WTC11 (cell line): ENCODE measurements around the gene ADAM12. TPM values are rescaled to one million over a fixed set of nuclear protein-coding genes. Genes with fewer than 3 reads are reported as not detected.

Experiments
- ATAC-seq: fragments of 200-7000 bp; cut with Tn5 transposase; 2 replicates; pipeline ENCODE4 v1.10.0; 2021; ENCODE audit warnings: mild to moderate bottlenecking, moderate library complexity
- CTCF ChIA-PET: fragments of 300-600 bp; sonication (Branson Sonifier 250); formaldehyde crosslinking; loops from one replicate; lab custom pipeline; 2021; ENCODE audit warnings: antibody characterized with exemption; lab: Charles Lee
- POLR2A ChIA-PET: fragments of 350-600 bp; sonication (Branson Sonifier 250); formaldehyde crosslinking; loops from one replicate; lab custom pipeline; 2021; ENCODE audit warnings: antibody characterized with exemption; lab: Charles Lee
- DNase-seq: peaks from one replicate; pipeline ENCODE4 v3.0.0; 2021; ENCODE audit warnings: low spot score
- H3K27ac Mint-ChIP-seq: 2 replicates; pipeline ENCODE4 v1.8.0; 2021; ENCODE audit warnings: mixed read lengths
- H3K27me3 Mint-ChIP-seq: 2 replicates; pipeline ENCODE4 v1.8.0; 2021; ENCODE audit warnings: low read depth, mild to moderate bottlenecking, moderate library complexity, mixed read lengths
- H3K36me3 Mint-ChIP-seq: 2 replicates; pipeline ENCODE4 v1.8.0; 2021; ENCODE audit warnings: mixed read lengths
- H3K4me1 Mint-ChIP-seq: 2 replicates; pipeline ENCODE4 v1.8.0; 2022; ENCODE audit warnings: mixed read lengths
- H3K4me3 Mint-ChIP-seq: 2 replicates; pipeline ENCODE4 v1.8.0; 2021; ENCODE audit warnings: mild to moderate bottlenecking, moderate library complexity, mixed read lengths
- H3K9me3 Mint-ChIP-seq: 2 replicates; pipeline ENCODE4 v1.8.0; 2021; ENCODE audit warnings: mixed read lengths
- CDX4 ChIP-seq: fragments of 250-450 bp; sonication (Bioruptor Pico); IDR thresholded peaks from 2 replicates; pipeline ENCODE4 v1.9.0; 2021; ENCODE audit warnings: moderate library complexity, mild to moderate bottlenecking, inconsistent platforms, borderline replicate concordance
- CREM ChIP-seq: sonication (generic); formaldehyde crosslinking; IDR thresholded peaks from 2 replicates; pipeline ENCODE4 v1.8.1; 2022; ENCODE audit warnings: mild to moderate bottlenecking, missing genetic modification reagents, moderate library complexity
- ESRRA ChIP-seq: sonication (generic); formaldehyde crosslinking; IDR thresholded peaks from 2 replicates; pipeline ENCODE4 v1.8.1; 2022; ENCODE audit warnings: mild to moderate bottlenecking, missing genetic modification reagents, borderline replicate concordance
- GABPB1 ChIP-seq: sonication (generic); formaldehyde crosslinking; IDR thresholded peaks from 2 replicates; pipeline ENCODE4 v1.8.1; 2023; ENCODE audit warnings: mild to moderate bottlenecking, missing genetic modification reagents
- GRHL2 ChIP-seq: fragments of 250-450 bp; sonication (Bioruptor Pico); IDR thresholded peaks from 2 replicates; pipeline ENCODE4 v1.8.0; 2022; ENCODE audit warnings: mild to moderate bottlenecking, moderate library complexity; ENCODE audit not compliant: insufficient replicate concordance, severe bottlenecking
- GTF2I ChIP-seq: fragments of 250-450 bp; sonication (Bioruptor Pico); conservative IDR thresholded peaks from 2 replicates; pipeline ENCODE4 v1.4.0; 2021; ENCODE audit warnings: mild to moderate bottlenecking
- HMGA2 ChIP-seq: fragments of 250-450 bp; sonication (Bioruptor Pico); IDR thresholded peaks from 2 replicates; pipeline ENCODE4 v1.4.0; 2021; ENCODE audit warnings: mild to moderate bottlenecking, moderate library complexity
- JAZF1 ChIP-seq: fragments of 250-450 bp; sonication (Bioruptor Pico); IDR thresholded peaks from 2 replicates; pipeline ENCODE4 v1.9.0; 2021; ENCODE audit warnings: moderate library complexity, mild to moderate bottlenecking, inconsistent platforms
- MLX ChIP-seq: sonication (generic); formaldehyde crosslinking; IDR thresholded peaks from 2 replicates; pipeline ENCODE4 v1.8.1; 2023; ENCODE audit warnings: mild to moderate bottlenecking, missing genetic modification reagents, moderate library complexity
- MXD4 ChIP-seq: fragments of 250-450 bp; sonication (Bioruptor Pico); IDR thresholded peaks from 2 replicates; pipeline ENCODE4 v1.8.0; 2021; ENCODE audit warnings: mild to moderate bottlenecking, moderate library complexity, borderline replicate concordance
- MYBL2 ChIP-seq: sonication (generic); formaldehyde crosslinking; IDR thresholded peaks from 2 replicates; pipeline ENCODE4 v1.8.1; 2023; ENCODE audit warnings: mild to moderate bottlenecking, moderate library complexity, missing genetic modification reagents
- NFATC4 ChIP-seq: fragments of 250-450 bp; sonication (Bioruptor Pico); IDR thresholded peaks from 2 replicates; pipeline ENCODE4 v1.9.0; 2021; ENCODE audit warnings: mild to moderate bottlenecking
- NFYB ChIP-seq: sonication (generic); formaldehyde crosslinking; conservative IDR thresholded peaks from 2 replicates; pipeline ENCODE4 v1.8.0; 2022; ENCODE audit warnings: low read depth, missing genetic modification reagents
- NR2C2 ChIP-seq: sonication (generic); formaldehyde crosslinking; IDR thresholded peaks from 2 replicates; pipeline ENCODE4 v1.8.0; 2022; ENCODE audit warnings: mild to moderate bottlenecking, missing genetic modification reagents
- NR3C1 ChIP-seq: sonication (generic); formaldehyde crosslinking; conservative IDR thresholded peaks from 2 replicates; pipeline ENCODE4 v1.8.1; 2023; ENCODE audit warnings: low read depth, mild to moderate bottlenecking, missing genetic modification reagents
- RELA ChIP-seq: sonication (generic); formaldehyde crosslinking; IDR thresholded peaks from 2 replicates; pipeline ENCODE4 v1.8.1; 2022; ENCODE audit warnings: missing genetic modification reagents, mild to moderate bottlenecking, borderline replicate concordance
- RORB ChIP-seq: fragments of 250-450 bp; sonication (Bioruptor Pico); IDR thresholded peaks from 2 replicates; pipeline ENCODE4 v1.9.0; 2021; ENCODE audit warnings: mild to moderate bottlenecking
- SMAD3 ChIP-seq: sonication (generic); formaldehyde crosslinking; IDR thresholded peaks from 2 replicates; pipeline ENCODE4 v1.8.0; 2022; ENCODE audit warnings: missing genetic modification reagents, mild to moderate bottlenecking, borderline replicate concordance
- SMAD4 ChIP-seq: sonication (generic); formaldehyde crosslinking; IDR thresholded peaks from 2 replicates; pipeline ENCODE4 v1.8.0; 2022; ENCODE audit warnings: mild to moderate bottlenecking, missing genetic modification reagents
- SOX15 ChIP-seq: fragments of 250-450 bp; sonication (Bioruptor Pico); IDR thresholded peaks from 2 replicates; pipeline ENCODE4 v1.9.0; 2021; ENCODE audit warnings: mild to moderate bottlenecking
- TEAD4 ChIP-seq: sonication (generic); formaldehyde crosslinking; IDR thresholded peaks from 2 replicates; pipeline ENCODE4 v1.8.0; 2022; ENCODE audit warnings: mild to moderate bottlenecking, missing genetic modification reagents
- ZNF121 ChIP-seq: sonication (generic); formaldehyde crosslinking; IDR thresholded peaks from 2 replicates; pipeline ENCODE4 v1.8.0; 2023; ENCODE audit warnings: missing genetic modification reagents
- ZNF263 ChIP-seq: sonication (generic); formaldehyde crosslinking; IDR thresholded peaks from 2 replicates; pipeline ENCODE4 v1.8.1; 2022; ENCODE audit warnings: low read depth, mild to moderate bottlenecking, moderate library complexity, missing genetic modification reagents
- ZNF317 ChIP-seq: sonication (generic); formaldehyde crosslinking; IDR thresholded peaks from 2 replicates; pipeline ENCODE4 v1.8.1; 2023; ENCODE audit warnings: low read depth, mild to moderate bottlenecking, moderate library complexity, missing genetic modification reagents, borderline replicate concordance
- ZNF423 ChIP-seq: fragments of 250-450 bp; sonication (Bioruptor Pico); IDR thresholded peaks from 2 replicates; pipeline ENCODE4 v2.1.2; 2022; ENCODE audit warnings: mild to moderate bottlenecking, moderate library complexity
- ZNF425 ChIP-seq: fragments of 250-450 bp; sonication (Bioruptor Pico); conservative IDR thresholded peaks from 2 replicates; pipeline ENCODE4 v1.9.0; 2021; ENCODE audit warnings: mild to moderate bottlenecking
- total RNA-seq: library from RNA; stranded (reverse); gene quantifications from 3 replicates; pipeline ENCODE4 v1.2.3, GENCODE V29; 2021

Gene ADAM12
- total RNA-seq, 1 experiment from 2014 or later, result 0.22 TPM

DNA sequence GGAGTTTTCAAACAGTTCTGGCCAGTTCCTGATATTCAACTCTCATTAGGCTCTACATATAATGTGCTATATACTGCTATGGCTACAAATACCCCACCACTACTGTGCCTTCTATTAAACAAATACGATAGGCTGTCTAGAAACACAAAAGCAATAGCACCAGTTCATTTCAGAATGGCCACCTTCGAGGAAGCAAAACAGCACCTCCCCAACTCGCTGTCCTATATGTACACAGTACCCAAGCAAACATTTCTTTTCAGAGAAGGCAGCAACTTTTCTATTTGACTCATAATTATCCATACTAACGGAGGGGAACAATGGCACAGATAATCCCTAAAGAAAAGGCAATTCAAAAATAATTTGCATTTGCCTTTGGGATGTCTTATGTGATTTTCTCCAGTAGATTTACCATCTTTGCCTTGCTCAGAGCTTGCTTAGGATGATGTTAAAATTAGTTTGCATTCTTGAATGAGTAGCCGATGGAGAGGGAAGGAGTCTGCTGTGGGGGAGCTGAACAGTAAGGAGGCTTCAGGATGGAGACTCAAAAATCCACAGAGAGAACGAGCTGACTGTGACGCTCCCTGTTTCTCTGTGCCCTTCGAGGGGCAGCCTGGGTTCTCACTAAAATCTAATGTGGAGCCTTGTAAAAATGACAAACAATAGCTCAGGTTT, 273.3 kb downstream of the ADAM12 start:
- CTCF ChIA-PET, result no interaction called here
- TF ChIP-seq GRHL2 (CRISPR knock-in tag) (no peak), NR3C1 (no peak), ZNF121 (CRISPR knock-in tag) (no peak), ZNF317 (CRISPR knock-in tag) (no peak), NFATC4 (CRISPR knock-in tag) (no peak), CDX4 (CRISPR knock-in tag) (no peak), RORB (no peak), ZNF423 (CRISPR knock-in tag) (no peak), MXD4 (CRISPR knock-in tag) (no peak), ZNF263 (CRISPR knock-in tag) (no peak), NFYB (CRISPR knock-in tag) (no peak), HMGA2 (CRISPR knock-in tag) (no peak), RELA (CRISPR knock-in tag) (no peak), SOX15 (CRISPR knock-in tag) (no peak), NR2C2 (CRISPR knock-in tag) (no peak), ZNF425 (CRISPR knock-in tag) (no peak), MLX (no peak)
- Mint-ChIP-seq H3K4me3 (peak overlapping the region; percentile 23; the same call in 1 of the 2 replicates), H3K9me3 (peaks cover 21% of the 10 kb centered on the region), H3K27me3 (no peaks in the 10 kb centered on the region), H3K4me1 (peaks cover 32% of the 10 kb centered on the region), H3K27ac (no peak overlapping the region), H3K36me3 (no peaks in the 10 kb centered on the region)
- ATAC-seq (no peak), DNase-seq (no peak)
- POLR2A ChIA-PET, result no interaction called here

DNA sequence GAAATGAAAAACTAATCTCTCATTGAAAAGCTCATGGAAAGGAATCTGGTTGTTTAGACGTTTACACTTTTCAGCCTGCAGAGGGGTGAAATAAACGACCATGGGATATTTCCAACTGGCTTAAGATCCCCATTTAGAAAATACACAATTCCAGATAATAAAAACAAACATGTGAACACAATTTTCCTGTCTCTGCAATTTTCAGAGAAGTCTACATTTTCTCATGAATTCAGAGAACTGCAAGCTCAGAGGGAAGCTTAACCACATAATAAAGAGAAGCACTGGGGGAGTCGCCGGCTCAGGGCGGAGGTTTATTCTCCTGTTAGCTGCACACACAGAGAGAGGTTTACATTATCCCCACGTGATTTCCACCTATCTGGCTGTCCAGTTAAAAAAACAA, 276.8 kb downstream of the ADAM12 start:
- H3K36me3 Mint-ChIP-seq, result no peaks in the 10 kb centered on the region
- H3K4me1 Mint-ChIP-seq, result peaks cover 32% of the 10 kb centered on the region

More for the DNA sequence above, 276.8 kb downstream of the ADAM12 start:
- CTCF ChIA-PET, result no interaction called here
- no peak overlapping the region for H3K4me3 Mint-ChIP-seq
- DNase-seq, result no peak
- POLR2A ChIA-PET, result no interaction called here
- ATAC-seq, result no peak
- TF ChIP-seq CDX4 (CRISPR knock-in tag), result no peak
- no peak for TF ChIP-seq JAZF1 (CRISPR knock-in tag)
- TF ChIP-seq MYBL2, result no peak
- TF ChIP-seq NR2C2 (CRISPR knock-in tag), result no peak
- TF ChIP-seq ZNF317 (CRISPR knock-in tag), result no peak
- no peak for TF ChIP-seq TEAD4 (CRISPR knock-in tag)
- TF ChIP-seq CREM (CRISPR knock-in tag), result no peak
- TF ChIP-seq ESRRA, result no peak
- no peak for TF ChIP-seq ZNF423 (CRISPR knock-in tag)
- no peak for TF ChIP-seq SMAD4 (CRISPR knock-in tag)
- TF ChIP-seq GABPB1, result no peak
- no peak for TF ChIP-seq SMAD3 (CRISPR knock-in tag)
- no peak for TF ChIP-seq SOX15 (CRISPR knock-in tag)
- TF ChIP-seq GTF2I, result no peak
- H3K27ac Mint-ChIP-seq, result no peak overlapping the region
- H3K9me3 Mint-ChIP-seq, result peaks cover 11% of the 10 kb centered on the region
- no peaks in the 10 kb centered on the region for H3K27me3 Mint-ChIP-seq
